Activated naive CD8-positive, alpha-beta T cell (primary cell): ENCODE measurements around the gene MLX.

ENCODE experiments used
- H3K27ac Mint-ChIP-seq: one replicate; pipeline ENCODE4 v1.8.0; 2021; ENCODE audit warnings: mixed read lengths
- H3K27me3 Mint-ChIP-seq: one replicate; pipeline ENCODE4 v1.8.0; 2021; ENCODE audit warnings: mixed read lengths
- H3K36me3 Mint-ChIP-seq: one replicate; pipeline ENCODE4 v1.8.0; 2021; ENCODE audit warnings: mixed read lengths
- H3K4me1 Mint-ChIP-seq: one replicate; pipeline ENCODE4 v1.8.0; 2021; ENCODE audit warnings: low read depth, mixed read lengths
- H3K4me3 Mint-ChIP-seq: one replicate; pipeline ENCODE4 v1.8.0; 2021; ENCODE audit warnings: mild to moderate bottlenecking, mixed read lengths
- H3K9me3 Mint-ChIP-seq: one replicate; pipeline ENCODE4 v1.8.0; 2021; ENCODE audit warnings: low read depth, mixed read lengths

MLX gene

GRCh38 chr17:42566883-42567573, at the start of gene MLX:
Gene MLX (plus strand): TSS chr17:42567100. CDS start chr17:42567125, 25 bp downstream.
- H3K4me1 Mint-ChIP-seq = peaks cover 38% of the 10 kb centered on the region
- peak within 1 kb of the TSS; percentile 97 for H3K4me3 Mint-ChIP-seq
- no peaks in the 10 kb centered on the region for H3K27me3 Mint-ChIP-seq

DNA sequence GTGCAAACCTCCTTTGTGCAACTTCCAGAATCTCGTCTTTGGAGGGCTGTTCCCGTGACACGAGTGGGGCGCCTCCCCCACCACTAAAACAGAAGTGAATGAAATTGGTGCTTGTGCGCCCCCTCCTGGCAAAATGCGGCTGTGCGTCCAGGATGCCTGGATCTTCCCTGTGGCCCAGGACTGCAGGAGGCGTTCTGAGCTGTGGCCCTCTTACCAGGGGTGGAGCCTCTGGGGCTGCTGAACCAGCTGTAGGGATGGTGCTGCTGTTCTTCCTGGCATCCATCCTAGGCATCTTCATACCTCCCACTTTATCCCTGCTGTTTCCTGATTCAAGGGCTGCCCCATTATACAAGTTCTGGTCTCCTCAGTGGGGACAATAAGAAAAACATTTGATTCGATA, 49.4 kb upstream of the MLX start:
- H3K36me3 Mint-ChIP-seq = peaks cover 5% of the 10 kb centered on the region
- H3K27me3 Mint-ChIP-seq = no peaks in the 10 kb centered on the region
- H3K4me1 Mint-ChIP-seq = peaks cover 2% of the 10 kb centered on the region
- H3K9me3 Mint-ChIP-seq = no peaks in the 10 kb centered on the region
- no peak overlapping the region for H3K4me3 Mint-ChIP-seq
- no peak overlapping the region for H3K27ac Mint-ChIP-seq

More at GRCh38 chr17:42566883-42567573, at the start of gene MLX:
- Mint-ChIP-seq H3K9me3 (no peaks in the 10 kb centered on the region), H3K36me3 (peaks cover 7% of the 10 kb centered on the region), H3K27ac (peak within 1 kb of the TSS; percentile 95)

DNA sequence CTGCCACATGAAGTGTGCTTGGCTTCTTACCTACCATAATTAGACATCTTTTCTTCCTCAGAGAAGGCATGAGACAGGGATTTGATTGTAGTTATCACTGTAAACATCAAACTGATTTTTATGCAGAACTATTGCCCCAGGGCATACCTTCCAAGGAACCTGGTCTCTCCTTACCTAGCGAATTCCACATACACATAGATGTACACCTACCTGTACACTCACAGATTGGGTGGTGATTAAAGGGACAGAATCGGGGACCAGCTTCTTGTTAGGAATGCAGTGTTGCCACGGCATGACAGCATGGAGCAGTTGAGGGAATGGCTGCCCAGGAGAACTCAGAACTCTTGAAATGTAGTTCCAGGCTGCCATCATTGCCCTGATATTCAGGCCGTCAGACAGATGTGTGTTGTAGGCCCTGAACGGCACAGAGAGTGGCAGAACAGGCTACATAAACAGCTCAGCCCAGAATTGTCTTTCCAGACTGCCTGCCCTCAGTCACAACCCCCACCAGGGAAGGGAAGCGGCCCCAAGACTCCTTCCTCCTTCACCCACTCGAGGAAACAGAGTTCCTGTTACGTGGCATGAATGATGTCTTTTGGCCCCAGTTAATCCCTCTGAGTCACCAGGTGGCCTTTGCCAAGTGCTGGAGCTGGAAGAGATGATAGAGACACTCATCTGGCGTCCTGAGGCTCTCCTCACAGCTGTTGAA, 48.7 kb upstream of the MLX start:
- H3K4me3 Mint-ChIP-seq = no peak overlapping the region
- no peak overlapping the region for H3K27ac Mint-ChIP-seq
- H3K9me3 Mint-ChIP-seq = no peaks in the 10 kb centered on the region
- H3K27me3 Mint-ChIP-seq = no peaks in the 10 kb centered on the region
- H3K36me3 Mint-ChIP-seq = peaks cover 6% of the 10 kb centered on the region
- peaks cover 2% of the 10 kb centered on the region for H3K4me1 Mint-ChIP-seq

DNA sequence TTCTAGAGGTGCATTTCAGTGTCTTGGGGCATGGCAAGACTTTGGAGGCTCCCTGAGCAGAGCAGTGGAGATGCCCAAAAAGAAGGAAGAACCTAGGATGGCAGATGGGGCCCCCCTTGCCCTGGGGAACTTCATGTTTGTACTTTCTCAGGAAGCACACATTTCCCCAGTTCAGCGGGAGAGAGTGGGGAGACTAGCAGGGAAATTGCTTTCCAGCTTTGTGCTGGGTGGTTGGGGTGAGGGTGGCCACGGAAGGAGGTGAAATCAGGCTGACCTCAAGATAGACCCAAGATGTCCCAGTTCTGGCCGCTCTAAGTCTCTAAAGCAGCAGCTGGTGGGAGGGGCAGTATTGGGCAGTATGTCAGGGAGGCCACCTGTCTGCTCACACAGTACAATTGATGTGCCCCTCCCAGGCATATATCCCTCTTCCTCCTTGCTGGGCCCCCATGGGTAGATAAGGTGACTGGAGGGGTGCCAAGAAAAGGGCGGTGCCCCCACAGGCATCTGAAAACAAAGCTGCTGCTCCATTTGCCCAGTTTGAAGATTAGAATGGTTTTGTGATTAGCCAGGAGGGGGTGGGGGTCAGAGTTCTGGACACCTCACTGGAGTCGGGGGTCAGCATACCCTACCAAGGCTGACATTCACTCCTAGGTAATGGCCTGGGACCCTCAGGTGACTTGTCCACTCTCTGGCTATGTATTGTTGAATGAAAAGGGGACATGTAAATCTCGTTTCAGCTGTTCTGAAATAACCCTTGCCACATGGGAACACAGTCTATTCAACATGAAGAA, 48.0 kb upstream of the MLX start:
- Mint-ChIP-seq H3K4me1 (peaks cover 2% of the 10 kb centered on the region), H3K27ac (no peak overlapping the region), H3K9me3 (no peaks in the 10 kb centered on the region), H3K27me3 (no peaks in the 10 kb centered on the region), H3K4me3 (no peak overlapping the region), H3K36me3 (peaks cover 9% of the 10 kb centered on the region)

DNA sequence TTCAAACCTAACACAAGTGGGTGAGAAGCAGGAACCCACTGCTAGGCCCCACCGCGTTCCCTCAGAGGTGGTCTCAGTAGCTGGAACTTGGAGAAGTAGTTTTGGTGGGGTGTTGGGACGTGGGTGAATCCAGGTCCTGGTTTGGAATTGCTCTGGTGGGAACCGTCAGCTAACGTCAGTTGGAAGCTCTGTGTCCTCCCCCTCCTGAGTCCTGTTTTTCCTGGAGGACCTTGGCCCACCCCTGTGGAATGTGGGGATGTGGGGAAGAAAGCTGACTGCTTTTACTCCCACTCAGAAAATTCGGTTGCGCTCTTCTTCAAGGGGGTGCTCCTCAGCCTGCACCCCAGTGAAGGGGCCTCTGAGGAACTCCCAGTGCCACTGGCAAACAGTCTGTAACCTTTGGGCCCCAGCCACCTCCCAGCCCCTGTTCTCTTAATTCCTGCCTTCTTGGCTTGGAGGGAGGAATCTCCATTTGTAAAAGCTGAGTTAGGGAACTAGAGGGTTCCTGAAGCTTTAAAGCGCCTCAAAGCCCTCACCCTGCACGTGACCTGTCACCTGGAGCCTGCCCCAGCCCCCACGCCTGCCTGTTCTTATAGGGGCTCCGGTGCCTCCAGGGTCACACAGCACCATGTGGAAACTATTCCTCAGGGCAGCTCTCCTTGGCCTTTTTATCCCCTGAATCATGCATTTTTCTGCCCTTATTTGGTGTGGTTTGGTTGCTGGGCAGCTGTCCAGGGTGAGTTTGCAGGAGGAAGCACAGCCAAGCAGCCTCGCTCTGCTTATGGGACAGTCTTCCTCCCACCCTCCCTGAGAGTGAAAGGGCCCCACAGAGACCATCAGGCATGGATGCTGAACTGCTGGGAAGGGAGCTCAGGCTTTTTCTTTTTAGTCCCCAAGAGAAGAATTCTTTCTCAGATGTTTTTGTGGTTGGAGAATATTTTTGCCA, 47.1 kb upstream of the MLX start:
- Mint-ChIP-seq H3K9me3 (no peaks in the 10 kb centered on the region), H3K4me1 (peaks cover 3% of the 10 kb centered on the region), H3K4me3 (no peak overlapping the region), H3K27ac (no peak overlapping the region), H3K36me3 (peaks cover 9% of the 10 kb centered on the region), H3K27me3 (no peaks in the 10 kb centered on the region)

DNA sequence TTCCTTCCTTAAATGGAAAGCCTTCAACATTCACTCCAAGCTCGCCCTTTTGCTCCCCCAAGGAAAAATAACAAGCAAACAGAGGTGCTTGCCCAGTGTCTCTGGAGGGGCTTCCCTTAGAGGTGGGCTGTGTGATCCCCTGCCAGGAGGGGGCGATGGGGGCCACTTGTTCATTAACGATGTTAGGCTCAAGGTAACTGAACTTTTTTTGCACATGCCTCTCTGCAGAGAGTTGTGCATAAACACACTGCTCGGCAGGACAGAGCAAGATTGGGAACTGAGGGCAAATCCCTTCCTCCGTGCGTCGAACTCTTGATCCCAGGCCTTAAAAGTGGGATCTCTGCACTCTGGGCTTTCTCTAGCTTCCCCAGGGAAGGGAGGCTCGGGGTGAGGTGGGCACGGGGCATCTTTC, 46.4 kb upstream of the MLX start:
- Mint-ChIP-seq H3K4me1 (peaks cover 3% of the 10 kb centered on the region), H3K9me3 (no peaks in the 10 kb centered on the region), H3K27ac (no peak overlapping the region), H3K27me3 (no peaks in the 10 kb centered on the region), H3K36me3 (peaks cover 9% of the 10 kb centered on the region), H3K4me3 (no peak overlapping the region)

GRCh38 chr17:42521036-42521435, 45.9 kb upstream of the MLX start:
- no peaks in the 10 kb centered on the region for H3K9me3 Mint-ChIP-seq
- no peaks in the 10 kb centered on the region for H3K27me3 Mint-ChIP-seq
- H3K27ac Mint-ChIP-seq = no peak overlapping the region
- no peak overlapping the region for H3K4me3 Mint-ChIP-seq
- H3K36me3 Mint-ChIP-seq = peaks cover 9% of the 10 kb centered on the region
- H3K4me1 Mint-ChIP-seq = peaks cover 3% of the 10 kb centered on the region

GRCh38 chr17:42521666-42522262, 45.1 kb upstream of the MLX start:
- no peaks in the 10 kb centered on the region for H3K27me3 Mint-ChIP-seq
- peaks cover 3% of the 10 kb centered on the region for H3K4me1 Mint-ChIP-seq
- H3K36me3 Mint-ChIP-seq = peaks cover 9% of the 10 kb centered on the region
- H3K9me3 Mint-ChIP-seq = no peaks in the 10 kb centered on the region
- no peak overlapping the region for H3K27ac Mint-ChIP-seq
- H3K4me3 Mint-ChIP-seq = no peak overlapping the region

- H3K4me3 Mint-ChIP-seq = no peak overlapping the region
- H3K27ac Mint-ChIP-seq = no peak overlapping the region
- no peaks in the 10 kb centered on the region for H3K27me3 Mint-ChIP-seq
- H3K36me3 Mint-ChIP-seq = peaks cover 9% of the 10 kb centered on the region
- no peaks in the 10 kb centered on the region for H3K9me3 Mint-ChIP-seq
- peaks cover 7% of the 10 kb centered on the region for H3K4me1 Mint-ChIP-seq
These were observed 44.6 kb upstream of the MLX start for GRCh38 chr17:42522263-42522790.

DNA sequence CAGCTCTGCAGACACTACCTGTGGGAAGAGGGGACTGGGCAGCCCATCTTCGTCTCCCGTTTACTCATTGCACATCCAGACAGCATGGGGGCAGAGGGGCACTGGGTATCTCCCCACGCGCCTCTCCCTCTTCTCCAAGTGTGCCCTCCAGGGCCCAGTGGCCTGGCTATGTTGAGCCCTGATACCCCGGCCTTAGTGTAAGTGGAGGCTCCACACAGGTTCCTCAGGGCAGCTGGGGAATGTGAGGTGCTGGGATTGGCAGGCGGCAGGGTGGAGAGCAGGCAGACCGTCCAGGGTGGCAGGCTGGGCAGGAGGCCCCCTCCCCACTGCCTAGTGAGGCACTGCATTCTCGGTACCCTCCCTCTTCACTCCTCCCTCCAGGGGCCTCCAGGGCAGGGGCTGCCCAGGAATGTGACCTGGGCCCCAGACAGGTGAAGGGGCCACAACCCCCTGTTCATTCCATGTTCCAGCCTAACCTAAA, 44.1 kb upstream of the MLX start:
- Mint-ChIP-seq H3K4me1 (peaks cover 9% of the 10 kb centered on the region), H3K4me3 (no peak overlapping the region), H3K27ac (no peak overlapping the region), H3K36me3 (peaks cover 9% of the 10 kb centered on the region), H3K9me3 (no peaks in the 10 kb centered on the region), H3K27me3 (no peaks in the 10 kb centered on the region)

DNA sequence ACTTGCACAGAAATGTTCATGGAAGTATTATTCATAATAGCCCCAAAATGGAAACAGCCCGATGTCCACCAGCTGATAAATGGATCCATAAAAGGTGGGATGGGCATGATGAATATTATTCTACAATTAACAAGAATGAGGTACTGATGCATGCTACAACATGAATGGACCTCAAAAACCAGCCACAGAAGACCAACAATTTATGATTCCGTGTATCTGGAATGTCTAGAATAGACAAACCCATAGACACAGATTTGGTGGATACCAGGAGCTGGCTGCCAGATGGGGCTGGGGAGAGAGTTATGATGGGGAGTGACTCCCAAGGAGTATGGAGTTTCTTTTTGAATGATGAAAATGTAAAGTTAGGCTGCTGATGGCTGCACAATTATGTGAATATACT, 41.7 kb upstream of the MLX start:
- no peaks in the 10 kb centered on the region for H3K9me3 Mint-ChIP-seq
- H3K36me3 Mint-ChIP-seq = peaks cover 9% of the 10 kb centered on the region
- no peak overlapping the region for H3K27ac Mint-ChIP-seq
- H3K27me3 Mint-ChIP-seq = no peaks in the 10 kb centered on the region
- H3K4me1 Mint-ChIP-seq = peaks cover 23% of the 10 kb centered on the region
- no peak overlapping the region for H3K4me3 Mint-ChIP-seq

DNA sequence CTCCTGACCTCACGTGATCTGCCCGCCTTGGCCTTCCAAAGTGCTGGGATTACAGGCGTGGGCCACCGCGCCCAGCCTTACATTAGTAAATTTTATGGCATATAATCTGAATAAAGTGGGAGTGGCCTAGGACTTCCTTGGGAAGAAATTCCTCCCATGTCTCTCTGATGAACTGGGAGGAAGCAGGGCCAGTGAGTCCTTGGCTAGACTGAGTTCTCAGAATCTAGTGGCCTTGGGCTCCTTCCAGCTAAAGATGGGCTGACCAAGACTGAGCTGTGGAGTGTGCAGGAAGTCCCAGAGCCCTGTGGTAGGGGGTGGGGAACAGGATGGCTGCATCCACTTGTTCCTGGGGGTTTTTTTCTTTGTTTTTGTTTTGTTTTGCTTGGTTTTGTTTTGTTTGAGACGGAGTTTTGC, 40.9 kb upstream of the MLX start:
- H3K36me3 Mint-ChIP-seq = peaks cover 7% of the 10 kb centered on the region
- no peaks in the 10 kb centered on the region for H3K27me3 Mint-ChIP-seq
- no peak overlapping the region for H3K27ac Mint-ChIP-seq
- H3K4me3 Mint-ChIP-seq = no peak overlapping the region
- no peaks in the 10 kb centered on the region for H3K9me3 Mint-ChIP-seq
- H3K4me1 Mint-ChIP-seq = peaks cover 31% of the 10 kb centered on the region

- Mint-ChIP-seq H3K4me3 (no peak overlapping the region), H3K4me1 (peaks cover 40% of the 10 kb centered on the region), H3K27me3 (no peaks in the 10 kb centered on the region), H3K36me3 (peaks cover 4% of the 10 kb centered on the region), H3K9me3 (no peaks in the 10 kb centered on the region), H3K27ac (no peak overlapping the region)
These were observed 39.0 kb upstream of the MLX start for GRCh38 chr17:42527932-42528331.

DNA sequence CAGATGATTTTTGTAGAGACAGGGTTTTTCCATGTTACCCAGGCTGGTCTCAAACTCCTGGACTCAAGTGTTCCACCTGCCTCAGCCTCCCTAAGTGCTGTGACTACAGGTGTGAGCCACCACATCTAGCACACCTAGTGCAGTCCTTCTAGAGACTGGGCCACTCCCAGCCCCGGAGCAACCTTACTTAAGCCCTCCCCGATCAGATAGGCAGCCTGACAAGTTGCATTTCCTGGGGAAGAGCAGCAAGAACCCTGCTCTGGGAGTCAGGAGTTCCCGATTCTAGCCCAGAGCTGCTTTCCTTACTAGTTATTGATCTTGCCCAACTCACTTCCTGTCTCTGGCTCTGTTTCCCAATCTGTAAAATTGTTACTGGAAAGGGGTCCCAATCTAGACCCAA, 37.8 kb upstream of the MLX start:
- Mint-ChIP-seq H3K9me3 (no peaks in the 10 kb centered on the region), H3K4me1 (peaks cover 44% of the 10 kb centered on the region), H3K4me3 (peak overlapping the region; percentile 10), H3K27me3 (no peaks in the 10 kb centered on the region), H3K27ac (no peak overlapping the region), H3K36me3 (no peaks in the 10 kb centered on the region)
